Fibroblast of skin of right biceps (primary cell): ENCODE data around the gene ZNF512.
A peak's percentile ranks its signal among the peaks of the same experiment; 100 is the strongest.
"Not testable (repeated sequence)": the region's sequence is repeated elsewhere in the genome, so short reads cannot be mapped to it uniquely, and the experiment has no call there.

Experiments
- DNase-seq: peaks from one replicate; pipeline ENCODE4 v3.0.0-alpha.2; 2013

Gene ZNF512, protein sequence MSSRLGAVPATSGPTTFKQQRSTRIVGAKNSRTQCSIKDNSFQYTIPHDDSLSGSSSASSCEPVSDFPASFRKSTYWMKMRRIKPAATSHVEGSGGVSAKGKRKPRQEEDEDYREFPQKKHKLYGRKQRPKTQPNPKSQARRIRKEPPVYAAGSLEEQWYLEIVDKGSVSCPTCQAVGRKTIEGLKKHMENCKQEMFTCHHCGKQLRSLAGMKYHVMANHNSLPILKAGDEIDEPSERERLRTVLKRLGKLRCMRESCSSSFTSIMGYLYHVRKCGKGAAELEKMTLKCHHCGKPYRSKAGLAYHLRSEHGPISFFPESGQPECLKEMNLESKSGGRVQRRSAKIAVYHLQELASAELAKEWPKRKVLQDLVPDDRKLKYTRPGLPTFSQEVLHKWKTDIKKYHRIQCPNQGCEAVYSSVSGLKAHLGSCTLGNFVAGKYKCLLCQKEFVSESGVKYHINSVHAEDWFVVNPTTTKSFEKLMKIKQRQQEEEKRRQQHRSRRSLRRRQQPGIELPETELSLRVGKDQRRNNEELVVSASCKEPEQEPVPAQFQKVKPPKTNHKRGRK

DNA sequence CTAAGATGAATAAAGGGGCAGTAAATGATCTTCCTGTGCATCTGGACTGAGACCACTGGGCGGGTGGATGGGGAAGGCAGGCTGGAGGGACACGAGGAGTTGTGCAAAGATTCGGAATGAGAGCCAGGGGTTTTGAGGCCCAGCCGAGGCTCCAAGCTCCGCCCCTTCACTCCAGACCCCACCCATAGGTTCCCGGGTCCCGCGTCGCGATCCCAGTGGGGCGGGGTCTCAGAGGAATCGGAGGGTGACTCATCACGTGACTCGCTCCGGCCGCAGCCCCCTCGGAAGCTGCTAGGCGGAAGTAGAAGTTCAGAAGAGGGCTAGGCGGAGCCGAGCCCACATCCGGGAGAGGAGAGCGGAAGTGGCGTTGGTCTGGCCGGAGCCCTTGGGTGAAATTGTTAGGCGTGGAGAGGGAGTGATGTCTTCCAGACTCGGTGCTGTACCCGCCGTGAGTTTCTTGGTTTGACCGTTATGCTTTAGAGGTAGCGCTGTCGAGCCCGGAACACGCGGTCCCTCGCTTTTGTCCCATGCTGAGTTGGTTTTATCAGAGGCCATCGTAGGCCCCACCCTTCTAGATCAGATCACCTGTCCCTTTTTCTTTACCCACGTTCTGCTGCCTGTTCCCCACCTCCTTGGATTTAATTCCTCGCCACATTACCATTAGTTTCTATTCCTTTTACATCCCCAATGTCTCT is at the start of gene ZNF512:
Gene ZNF512 (plus strand): TSS at position 348 of the 695 bp plus-strand sequence. CDS start 71 bp downstream, at position 419.
- DNase-seq = peak; percentile 96

DNA sequence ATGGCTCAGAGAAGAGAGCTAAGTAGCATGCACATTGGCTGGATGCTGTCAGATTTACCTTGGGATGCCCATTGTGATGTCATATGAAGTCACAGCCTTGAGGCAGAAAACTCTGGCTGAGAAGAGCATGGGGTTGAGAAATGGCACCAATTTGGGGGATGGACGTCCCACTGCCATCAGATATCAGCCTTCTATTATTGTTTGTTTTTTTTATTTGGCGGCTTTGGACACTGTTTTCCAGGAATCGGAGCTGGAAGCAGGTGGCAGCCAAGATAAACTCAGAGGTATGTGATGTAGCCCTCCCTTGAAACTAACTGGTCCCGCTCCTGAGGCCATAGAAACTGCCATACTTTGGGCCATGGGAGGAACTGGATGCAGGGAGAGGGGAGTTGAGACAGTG is 45.6 kb upstream of the ZNF512 start:
- DNase-seq = no peak

DNA sequence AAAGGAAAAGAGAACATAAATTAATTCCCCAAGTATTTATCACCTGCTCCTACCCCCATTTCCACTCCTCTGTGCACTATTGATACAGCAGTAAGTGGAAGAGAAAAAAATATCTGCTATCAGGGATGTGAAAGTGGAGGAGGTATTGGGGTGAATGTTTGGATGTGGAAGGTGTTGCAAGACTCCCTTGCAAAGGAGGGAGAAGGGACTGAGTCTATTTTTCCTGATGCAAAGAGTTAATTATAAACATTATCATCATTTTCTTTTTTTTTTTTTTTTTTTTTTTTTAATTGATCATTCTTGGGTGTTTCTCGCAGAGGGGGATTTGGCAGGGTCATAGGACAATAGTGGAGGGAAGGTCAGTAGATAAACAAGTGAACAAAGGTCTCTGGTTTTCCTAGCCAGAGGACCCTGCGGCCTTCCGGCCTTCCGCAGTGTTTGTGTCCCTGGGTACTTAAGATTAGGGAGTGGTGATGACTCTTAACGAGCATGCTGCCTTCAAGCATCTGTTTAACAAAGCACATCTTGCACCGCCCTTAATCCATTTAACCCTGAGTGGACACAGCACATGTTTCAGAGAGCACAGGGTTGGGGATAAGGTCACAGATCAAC is 43.9 kb upstream of the ZNF512 start:
- not testable (repeated sequence) for DNase-seq

DNA sequence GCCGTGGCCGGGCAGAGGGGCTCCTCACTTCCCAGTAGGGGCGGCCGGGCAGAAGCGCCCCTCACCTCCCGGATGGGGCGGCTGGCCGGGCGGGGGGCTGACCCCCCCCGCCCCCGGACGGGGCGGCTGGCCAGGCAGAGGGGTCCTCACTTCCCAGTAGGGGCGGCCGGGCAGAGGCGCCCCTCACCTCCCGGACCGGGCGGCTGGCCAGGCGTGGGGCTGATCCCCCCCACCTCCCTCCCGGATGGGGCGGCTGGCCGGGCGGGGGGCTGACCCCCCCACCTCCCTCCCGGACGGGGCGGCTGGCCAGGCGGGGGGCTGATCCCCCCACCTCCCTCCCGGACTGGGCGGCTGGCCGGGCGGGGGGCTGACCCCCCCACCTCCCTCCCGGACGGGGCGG is 43.2 kb upstream of the ZNF512 start:
- DNase-seq = not testable (repeated sequence)

DNA sequence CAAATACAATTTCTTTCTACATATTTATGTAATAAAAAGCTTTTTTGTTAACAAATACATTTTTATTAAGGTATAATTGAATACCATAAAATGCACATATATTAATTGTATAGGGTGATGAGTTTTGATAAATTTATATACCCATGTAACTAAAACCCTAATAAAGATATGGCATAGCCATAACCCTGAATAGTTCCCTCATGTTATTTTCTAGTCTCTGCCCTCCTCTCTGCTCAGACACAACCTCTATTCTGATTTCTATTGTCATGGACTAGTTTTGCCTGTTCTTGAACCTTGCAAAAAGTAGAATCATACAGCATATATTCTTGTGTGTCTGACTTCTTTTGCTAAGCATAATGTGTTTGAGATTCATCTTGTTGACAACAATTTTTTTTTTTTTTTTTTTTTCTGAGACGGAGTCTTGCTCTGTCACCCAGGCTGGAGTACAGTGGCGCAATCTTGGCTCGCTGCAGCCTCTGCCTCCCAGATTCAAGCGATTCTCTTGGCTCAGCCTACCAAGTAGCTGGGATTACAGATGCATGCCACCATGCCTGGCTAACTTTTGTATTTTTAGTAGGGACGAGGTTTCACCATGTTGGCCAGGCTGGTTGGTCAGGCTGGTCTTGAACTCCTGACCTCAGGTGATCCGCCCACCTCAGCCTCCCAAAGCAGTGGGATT is 38.6 kb upstream of the ZNF512 start:
- DNase-seq = no peak

DNA sequence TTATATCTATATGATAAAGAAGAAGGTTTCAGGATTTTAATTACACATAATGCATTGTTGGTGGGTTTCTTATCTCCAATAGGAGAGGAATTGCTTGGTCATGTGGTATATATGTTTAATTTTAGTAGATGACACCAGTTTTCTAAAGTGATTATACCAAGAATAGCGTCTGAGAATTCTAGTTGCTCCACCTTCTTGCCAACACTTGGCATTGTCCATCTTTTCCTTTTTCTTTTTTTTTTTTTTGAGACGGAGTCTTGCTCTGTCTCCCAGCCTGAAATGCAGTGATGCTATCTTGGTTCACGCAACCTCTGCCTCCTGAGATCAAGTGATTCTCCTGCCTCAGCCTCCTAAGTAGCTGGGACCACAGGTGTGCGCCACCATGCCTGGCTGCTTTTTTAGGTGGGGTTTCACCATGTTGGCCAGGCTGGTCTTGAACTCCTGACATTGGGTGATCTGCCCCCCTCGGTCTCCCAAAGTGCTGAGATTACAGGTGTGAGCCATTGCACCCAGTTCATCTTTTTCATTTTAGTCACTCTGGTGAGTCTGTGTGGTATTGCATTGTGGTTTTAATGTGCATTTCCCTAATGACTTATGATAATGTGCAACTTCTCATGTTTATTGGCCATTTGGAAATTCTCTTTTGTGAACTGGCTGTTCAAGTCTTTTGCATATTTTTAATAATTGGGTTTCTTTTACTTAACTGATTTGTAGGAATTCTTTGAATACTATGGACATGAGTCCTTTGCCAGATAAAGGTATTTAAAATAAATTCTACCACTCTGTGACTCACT is 37.3 kb upstream of the ZNF512 start:
- DNase-seq = peak; percentile 63

DNA sequence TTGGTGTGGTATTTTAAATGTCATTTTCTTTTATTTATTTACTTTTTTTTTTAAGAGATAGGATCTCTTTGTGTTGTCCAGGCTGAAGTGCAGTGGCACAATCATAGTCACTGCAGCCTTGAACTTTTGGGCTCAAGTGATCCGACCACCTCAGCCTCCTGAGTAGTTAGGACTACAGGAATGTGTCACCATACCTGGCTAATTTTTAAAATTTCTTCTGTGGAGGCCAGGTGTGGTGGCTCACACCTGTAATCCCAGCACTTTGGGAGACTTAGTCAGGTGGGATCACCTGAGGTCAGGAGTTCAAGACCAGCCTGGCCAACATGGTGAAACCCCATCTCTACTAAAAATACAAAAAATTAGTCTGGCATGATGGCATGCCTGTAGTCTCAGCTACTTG is 33.5 kb upstream of the ZNF512 start:
- DNase-seq = no peak

DNA sequence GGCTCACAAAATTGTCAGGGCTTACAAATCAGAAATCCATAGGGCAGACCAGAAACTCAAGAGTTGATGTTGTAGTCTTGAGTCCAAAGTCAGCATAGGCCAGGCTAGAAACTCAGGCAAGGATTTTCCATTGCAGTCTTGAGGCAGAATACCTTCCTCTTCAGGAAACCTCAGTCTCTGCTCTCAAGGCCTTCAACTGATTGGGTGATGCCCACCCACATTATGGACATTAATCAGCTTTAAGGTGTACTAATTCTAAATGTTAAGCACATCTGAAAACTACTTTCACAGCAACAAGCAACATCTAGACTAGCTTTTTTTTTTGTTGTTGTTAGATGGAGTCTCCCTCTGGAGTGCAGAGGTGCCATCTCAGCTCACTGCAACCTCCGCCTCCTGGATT is 31.3 kb upstream of the ZNF512 start:
- no peak for DNase-seq

DNA sequence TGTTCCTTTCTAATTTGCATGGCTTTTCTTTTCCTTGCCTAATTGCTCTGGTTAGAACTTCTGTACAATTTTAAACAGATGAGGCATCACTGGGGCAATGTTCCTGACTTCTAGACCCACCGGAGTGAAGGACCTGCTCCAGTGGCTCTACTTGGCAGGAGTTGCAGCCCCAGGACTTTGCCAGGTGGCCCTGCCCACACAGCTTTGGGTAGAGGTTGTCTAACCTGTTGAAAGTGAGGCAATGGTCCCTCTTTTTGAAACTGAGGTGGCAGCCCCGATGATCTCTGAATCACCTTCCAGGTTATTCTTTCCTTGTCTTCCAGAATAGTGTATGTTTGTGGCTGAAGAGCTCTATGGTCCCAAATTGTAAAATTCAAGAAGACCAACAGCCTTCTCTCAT is 29.9 kb upstream of the ZNF512 start:
- DNase-seq = no peak

DNA sequence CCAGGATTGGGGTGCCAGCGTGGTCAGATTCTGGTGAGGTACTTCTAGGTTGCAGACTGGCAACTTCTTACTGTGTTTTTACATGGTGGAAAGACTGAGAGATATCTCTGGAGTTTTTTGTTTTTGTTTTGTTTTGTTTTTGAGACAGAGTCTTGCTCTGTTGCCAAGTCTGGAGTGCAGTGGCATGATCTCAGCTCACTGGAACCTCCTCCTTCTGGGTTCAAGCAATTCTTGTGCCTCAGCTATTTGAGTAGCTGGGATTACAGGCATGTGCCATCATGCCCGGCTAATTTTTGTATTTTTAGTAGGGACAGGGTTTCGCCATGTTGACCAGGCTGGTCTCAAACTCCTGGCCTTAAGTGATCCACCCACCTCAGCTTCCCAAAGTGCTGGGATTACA is 28.4 kb upstream of the ZNF512 start:
- DNase-seq = not testable (repeated sequence)

DNA sequence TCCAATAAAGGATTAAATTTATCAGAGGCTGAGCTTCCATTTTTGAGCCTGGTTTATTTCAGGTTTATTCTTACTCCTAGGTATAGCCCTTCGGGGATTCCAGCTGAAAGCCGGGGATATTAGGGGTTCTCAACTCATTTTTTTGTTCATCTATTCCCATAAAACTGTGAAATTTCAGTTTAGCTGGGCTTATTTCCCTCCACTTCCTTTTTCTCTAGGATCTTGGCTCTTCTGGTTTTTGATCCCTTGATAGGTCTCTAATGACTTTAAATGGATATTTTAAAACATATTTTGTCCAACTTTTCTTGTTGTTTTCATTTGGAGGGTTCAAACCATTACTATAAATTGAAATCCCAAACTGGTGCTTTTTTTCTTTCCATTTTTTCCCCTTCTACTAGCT is 23.6 kb upstream of the ZNF512 start:
- DNase-seq = no peak

DNA sequence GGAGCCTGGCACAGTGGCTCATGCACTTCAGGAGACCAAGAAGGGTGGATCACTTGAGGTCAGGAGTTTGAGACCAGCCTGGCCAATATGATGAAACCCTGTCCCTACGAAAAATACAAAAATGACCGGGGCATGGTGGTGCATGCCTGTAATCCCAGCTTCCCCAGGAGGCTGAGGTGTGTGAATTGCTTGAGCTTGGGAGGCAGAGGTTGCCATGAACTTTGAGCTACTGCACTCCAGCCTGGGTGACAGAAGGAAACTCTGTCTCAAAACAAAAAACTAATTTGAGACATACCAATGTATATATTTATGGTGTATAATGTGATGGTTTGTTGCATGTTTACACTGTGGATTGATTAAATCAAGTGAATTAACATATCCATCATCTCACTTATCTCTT is 21.8 kb upstream of the ZNF512 start:
- no peak for DNase-seq

DNA sequence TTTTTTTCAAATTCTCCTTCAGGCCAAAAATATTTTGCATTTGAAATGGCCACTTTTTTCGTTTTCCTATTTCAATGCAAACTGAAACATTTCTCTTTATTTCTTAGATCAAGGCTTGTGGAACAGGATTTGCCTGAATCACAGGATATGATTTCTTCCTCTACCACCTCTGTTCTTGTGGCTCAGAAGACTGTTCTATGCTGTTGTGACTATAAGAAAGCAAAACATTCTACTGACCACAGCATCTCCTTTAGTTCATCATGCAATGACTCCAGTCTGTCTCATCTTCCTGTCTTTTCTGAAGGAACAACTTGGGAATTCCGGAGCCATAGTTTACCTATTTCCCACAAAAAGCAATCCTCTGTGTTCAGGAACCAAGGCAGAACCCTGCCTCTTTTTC is 16.2 kb upstream of the ZNF512 start:
- peak; percentile 84 for DNase-seq

DNA sequence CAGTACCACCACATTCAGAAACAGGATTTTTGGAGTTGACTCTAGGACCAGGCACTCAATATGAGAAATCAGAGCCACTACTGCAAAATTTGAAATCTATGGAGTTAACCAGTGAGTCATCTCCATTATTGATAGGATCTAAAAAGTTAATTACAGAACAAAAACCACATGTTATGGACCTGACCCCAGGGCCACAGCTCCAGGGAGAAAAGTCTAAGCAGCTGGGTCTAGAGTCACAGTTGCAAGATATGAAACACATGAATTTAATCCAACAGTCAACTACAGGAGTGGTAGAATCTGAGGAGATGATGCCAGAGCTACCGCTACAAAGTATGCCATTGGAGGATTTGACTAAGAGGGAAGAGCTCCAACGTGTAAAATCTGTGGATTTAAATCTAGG is 13.4 kb upstream of the ZNF512 start:
- peak; percentile 37 for DNase-seq

DNA sequence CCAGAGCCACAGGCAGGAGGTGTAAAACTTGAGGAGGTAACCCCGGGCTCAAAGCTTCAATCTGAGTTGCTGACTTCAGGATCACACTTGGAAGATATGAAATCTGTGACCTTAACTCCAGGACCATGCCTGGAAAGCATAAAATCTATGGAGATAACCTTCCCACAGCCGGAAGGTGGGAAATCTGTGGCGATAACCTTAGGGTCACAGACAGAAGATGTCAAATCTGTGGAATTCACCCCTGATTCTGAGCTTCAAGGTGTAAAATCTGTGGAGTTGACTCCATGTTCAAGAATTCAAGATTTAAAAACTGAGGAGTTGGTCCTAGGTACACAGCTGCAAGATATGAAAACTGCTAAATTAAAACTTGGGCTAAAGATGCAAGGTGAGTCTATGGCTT is 11.6 kb upstream of the ZNF512 start:
- no peak for DNase-seq

DNA sequence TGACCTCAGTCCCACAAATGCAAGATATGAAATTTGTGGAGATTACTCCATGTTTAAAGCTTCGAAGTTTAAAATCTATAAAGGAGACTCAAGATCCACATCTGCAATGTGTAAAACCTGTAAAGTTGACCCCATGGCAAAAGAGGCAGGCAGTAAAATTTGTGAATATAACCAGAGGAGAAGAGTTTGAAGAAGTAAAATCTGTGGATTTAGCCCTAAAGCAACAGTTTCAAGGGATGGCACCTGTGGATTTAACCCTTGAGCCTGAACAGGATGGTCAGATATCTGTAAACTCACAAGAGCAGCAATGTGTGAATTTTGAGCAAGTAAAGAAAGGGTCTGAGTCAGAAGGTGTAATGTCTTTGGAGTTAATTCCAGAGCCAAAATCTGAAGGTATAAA is 11.2 kb upstream of the ZNF512 start:
- no peak for DNase-seq

DNA sequence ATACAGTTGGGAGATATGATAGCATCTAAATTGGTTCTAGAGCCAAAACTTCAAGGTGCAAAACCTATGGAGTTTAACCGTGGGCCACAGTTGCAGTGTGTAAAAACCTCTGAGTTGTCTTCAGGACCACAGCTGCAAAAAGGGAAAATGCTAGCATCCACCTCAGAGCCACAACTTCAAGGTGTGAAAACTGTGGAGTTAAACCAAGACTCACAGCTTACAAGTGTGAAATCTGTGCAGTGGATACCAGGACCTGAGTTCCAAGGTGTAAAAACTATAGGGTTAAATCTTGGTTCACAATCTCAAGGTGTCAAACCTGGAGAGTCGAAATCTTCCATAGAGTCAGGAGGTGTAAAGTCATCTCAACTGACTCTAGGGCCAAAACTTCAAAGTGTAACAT is 10.4 kb upstream of the ZNF512 start:
- DNase-seq = no peak

DNA sequence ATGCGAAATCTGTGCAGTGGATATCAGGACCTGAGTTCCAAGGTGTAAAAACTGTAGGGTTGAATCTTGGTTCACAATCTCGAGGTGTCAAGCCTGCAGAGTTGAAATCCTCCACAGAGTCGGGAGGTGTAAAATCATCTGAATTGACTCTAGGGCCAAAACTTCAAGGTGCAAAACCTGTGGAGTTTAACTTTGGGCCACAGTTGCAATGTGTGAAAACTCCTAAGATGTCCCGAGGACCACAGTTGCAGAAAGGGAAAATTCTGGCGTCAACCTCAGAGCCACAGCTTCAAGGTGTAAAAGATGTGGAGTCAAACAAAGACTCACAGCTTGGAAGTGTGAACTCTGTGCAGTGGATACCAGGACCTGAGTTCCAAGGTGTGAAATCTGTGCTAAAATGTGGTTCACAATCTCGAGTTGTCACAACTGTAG is 9.8 kb upstream of the ZNF512 start:
- no peak for DNase-seq

DNA sequence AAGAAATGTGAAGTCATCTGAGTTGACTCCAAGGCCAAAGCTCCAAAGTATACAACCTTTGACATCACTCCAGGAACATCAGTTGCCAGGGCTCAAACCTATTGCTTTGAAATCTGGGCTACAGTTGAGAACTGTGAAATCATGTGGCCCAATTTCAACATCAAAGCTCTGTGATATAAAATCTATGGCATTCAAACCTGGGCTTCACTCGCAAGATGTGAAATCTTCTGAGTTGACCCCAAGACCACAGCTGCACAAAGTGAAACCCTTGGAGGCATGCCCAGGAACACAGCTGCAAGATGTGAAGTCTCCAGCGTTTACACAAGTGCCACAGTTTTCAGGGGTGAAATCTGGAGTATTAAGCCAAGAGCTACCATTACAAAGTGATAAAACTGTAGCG is 9.4 kb upstream of the ZNF512 start:
- DNase-seq = no peak

DNA sequence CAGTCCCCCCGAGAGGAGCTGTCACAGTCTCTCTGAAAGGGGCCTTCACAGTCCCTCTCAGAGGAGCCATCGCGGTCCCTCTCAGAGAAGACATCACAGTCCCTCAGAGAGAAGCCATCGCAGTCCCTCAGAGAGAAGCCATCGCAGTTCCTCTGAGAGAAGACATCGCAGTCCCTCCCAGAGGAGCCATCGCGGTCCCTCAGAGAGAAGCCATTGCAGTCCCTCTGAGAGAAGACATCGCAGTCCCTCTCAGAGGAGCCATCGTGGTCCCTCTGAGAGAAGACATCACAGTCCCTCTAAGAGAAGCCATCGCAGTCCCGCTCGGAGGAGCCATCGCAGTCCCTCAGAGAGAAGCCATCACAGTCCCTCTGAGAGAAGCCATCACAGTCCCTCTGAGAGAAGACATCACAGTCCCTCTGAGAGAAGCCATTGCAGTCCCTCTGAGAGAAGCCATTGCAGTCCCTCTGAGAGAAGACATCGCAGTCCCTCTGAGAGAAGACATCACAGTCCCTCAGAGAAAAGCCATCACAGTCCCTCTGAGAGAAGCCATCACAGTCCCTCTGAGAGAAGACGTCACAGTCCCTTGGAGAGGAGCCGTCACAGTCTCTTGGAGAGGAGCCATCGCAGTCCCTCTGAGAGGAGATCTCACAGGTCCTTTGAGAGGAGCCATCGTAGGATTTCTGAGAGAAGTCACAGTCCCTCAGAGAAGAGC is 1.3 kb upstream of the ZNF512 start:
- no peak for DNase-seq

DNA sequence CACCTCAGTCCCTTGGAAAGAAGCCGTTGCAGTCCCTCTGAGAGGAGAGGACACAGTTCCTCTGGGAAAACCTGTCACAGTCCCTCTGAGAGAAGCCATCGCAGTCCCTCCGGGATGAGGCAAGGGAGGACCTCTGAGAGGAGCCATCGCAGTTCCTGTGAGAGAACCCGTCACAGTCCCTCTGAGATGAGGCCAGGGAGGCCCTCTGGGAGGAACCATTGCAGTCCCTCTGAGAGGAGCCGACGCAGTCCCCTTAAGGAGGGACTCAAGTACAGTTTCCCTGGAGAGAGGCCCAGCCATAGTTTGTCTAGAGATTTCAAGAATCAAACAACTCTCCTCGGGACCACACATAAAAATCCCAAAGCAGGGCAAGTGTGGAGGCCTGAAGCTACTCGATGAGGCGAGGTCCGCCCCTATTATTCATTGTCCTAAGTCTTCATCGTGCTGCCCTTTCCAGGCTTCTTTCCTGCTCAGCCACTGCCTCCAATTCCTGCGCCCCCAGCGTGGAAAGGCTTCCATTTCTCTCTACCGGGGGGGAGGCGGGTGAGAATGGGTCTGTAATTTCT is 630 bp upstream of the ZNF512 start:
- no peak for DNase-seq
